Small intestine (tissue), 7 donors: Measurements from ENCODE around the gene C1orf50. TPM values are rescaled to one million over a fixed set of nuclear protein-coding genes. Genes with fewer than 3 reads are reported as not detected.

Experiments used
- DNase-seq, 2 donors: peaks; one replicate each; pipeline versions ENCODE4 v3.0.0 to v3.0.0-alpha.2; 2013
- FAIRE-seq: peaks from 2 replicates; lab custom pipeline; 2012; peaks lifted over from hg19 to GRCh38; lab: Jason Lieb, UNC
- H3K27ac ChIP-seq, 3 donors: one replicate each; pipeline ENCODE4 v1.5.1; 2013; ENCODE audit warnings: low read length in 2 of 3, mild to moderate bottlenecking in 2 of 3, control low read depth in 1 of 3, inconsistent platforms in 1 of 3, low read depth in 1 of 3, moderate library complexity in 1 of 3
- H3K27me3 ChIP-seq, 3 donors: one replicate each; pipeline ENCODE4 v1.6.1; 2013; ENCODE audit warnings: low read length in 3 of 3, inconsistent platforms in 1 of 3; ENCODE audit not compliant: control insufficient read depth in 3 of 3, insufficient read depth in 3 of 3
- H3K36me3 ChIP-seq, 3 donors: one replicate each; pipeline ENCODE4 v1.6.1; 2013; ENCODE audit warnings: low read length in 3 of 3, inconsistent platforms in 1 of 3, low read depth in 1 of 3, mild to moderate bottlenecking in 1 of 3, moderate library complexity in 1 of 3; ENCODE audit not compliant: control insufficient read depth in 3 of 3, insufficient read depth in 2 of 3
- H3K4me1 ChIP-seq, 3 donors: one replicate each; pipeline ENCODE4 v1.6.1; 2013; ENCODE audit warnings: low read length in 2 of 3, inconsistent platforms in 1 of 3, low read depth in 1 of 3, mild to moderate bottlenecking in 1 of 3, moderate library complexity in 1 of 3; ENCODE audit not compliant: control insufficient read depth in 3 of 3, insufficient read depth in 2 of 3
- H3K4me3 ChIP-seq, 3 donors: one replicate each; pipeline ENCODE4 v1.5.1; 2013; ENCODE audit warnings: low read length in 3 of 3, control low read depth in 1 of 3, inconsistent platforms in 1 of 3, low read depth in 1 of 3, mild to moderate bottlenecking in 1 of 3, moderate library complexity in 1 of 3
- H3K9me3 ChIP-seq, 2 donors: one replicate each; pipeline ENCODE4 v1.6.1; 2013; ENCODE audit warnings: low read depth in 1 of 2, low read length in 1 of 2; ENCODE audit not compliant: control insufficient read depth in 2 of 2, insufficient read depth in 1 of 2
- WGBS, 3 donors: extraction: QIAGEN DNeasy Blood & Tissue Kit; methylation state at CpG; one replicate each; pipeline ENCODE4 v1.1.7; 2013; 5-methylcytosine and 5-hydroxymethylcytosine counted together
- polyA plus RNA-seq, 4 donors: library from polyadenylated mRNA; stranded (reverse) in 3 of 4; unstranded in 1 of 4; fragments of 200-250 nt in 3 of 4; fragments of 120-200 nt in 1 of 4; gene quantifications; one replicate each; pipeline versions ENCODE4 v1.2.1 to v1.2.3, GENCODE V29; 2013
- donor health status: healthy with polysubstance abuse.
- donor health status: control.
- donor health status: control.
- donor health status: Bipolar disorder and iron deficiency.
- donor health status: healthy.

C1orf50 gene
- polyA plus RNA-seq, 4 donors: 3.9 to 9.1 (median 5.0) TPM

DNA sequence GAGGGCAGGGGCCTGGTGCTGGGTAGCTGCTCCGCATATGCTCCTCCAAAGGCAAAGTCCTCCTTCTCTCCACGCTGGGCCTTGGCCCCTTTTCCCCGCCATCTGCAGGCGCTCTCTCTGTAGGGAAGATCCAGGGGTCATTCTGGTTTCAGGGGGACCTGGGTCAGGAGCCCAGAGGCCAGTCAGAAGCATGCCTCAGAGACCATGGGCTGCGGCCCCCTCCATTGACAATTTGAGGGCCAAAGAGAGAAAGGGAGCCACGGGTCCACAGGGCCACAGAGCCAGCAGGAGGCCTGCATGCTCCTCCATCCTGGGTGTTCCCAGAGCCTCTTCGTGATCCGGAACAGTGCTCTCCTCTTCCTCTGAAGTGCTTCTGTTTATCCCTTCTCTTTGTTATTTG is 24.9 kb upstream of the C1orf50 start:
- WGBS, 3 donors: 87 to 89% (median 87%) methylated on average over 8 of the region's 8 CpGs

DNA sequence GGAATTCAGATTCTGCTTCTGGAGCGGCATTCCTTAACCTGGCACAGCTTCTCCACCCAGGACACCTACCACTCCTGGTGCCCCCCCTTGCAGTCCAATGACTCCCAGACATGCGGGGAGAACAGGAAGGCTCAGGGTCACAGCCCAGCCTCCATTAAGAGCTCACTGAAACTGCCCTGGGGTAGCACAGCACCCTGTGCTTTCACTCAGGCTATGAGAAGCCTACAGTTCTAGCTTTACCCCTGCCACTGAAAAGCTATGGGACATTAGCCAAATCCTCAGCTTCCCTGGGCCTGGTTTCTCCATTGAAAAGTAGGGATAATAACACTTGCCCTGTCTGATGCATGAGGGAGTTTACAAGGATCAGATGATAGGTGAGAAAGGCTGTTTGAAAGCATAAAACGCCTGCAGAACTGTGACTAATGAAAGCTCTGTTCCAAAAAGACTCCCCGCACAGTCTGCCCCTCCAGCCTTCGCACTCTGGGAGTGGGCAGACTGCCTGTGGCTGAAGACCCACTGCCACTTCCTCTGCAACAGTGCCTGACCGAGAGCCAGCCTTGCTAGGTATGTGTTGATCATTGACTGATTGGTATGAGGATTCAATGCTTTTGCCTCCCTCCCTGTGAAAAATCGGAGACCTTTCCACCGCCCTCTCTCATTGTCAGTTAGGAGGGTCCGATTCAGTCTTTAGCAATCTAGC is 24.3 kb upstream of the C1orf50 start:
- Histone ChIP-seq H3K27ac (no peak overlapping the region), H3K4me1 (peaks cover 0 to 13% (median 0%) of the 10 kb centered on the region in 3 donors), H3K9me3 (no peaks in the 10 kb centered on the region), H3K4me3 (no peak overlapping the region), H3K27me3 (no peaks in the 10 kb centered on the region), H3K36me3 (peaks cover 0 to 25% (median 0%) of the 10 kb centered on the region in 3 donors)
- FAIRE-seq: no peak
- DNase-seq: no peak
- WGBS, 3 donors: 90 to 92% (median 90%) methylated on average over 9 of the region's 9 CpGs

More for the DNA sequence above, 24.9 kb upstream of the C1orf50 start:
- no peaks in the 10 kb centered on the region for H3K27me3 ChIP-seq
- H3K27ac ChIP-seq: no peak overlapping the region
- no peak for DNase-seq
- no peaks in the 10 kb centered on the region for H3K9me3 ChIP-seq
- peaks cover 0 to 13% (median 0%) of the 10 kb centered on the region in 3 donors for H3K4me1 ChIP-seq
- peaks cover 0 to 19% (median 0%) of the 10 kb centered on the region in 3 donors for H3K36me3 ChIP-seq
- H3K4me3 ChIP-seq: no peak overlapping the region
- FAIRE-seq: no peak

DNA sequence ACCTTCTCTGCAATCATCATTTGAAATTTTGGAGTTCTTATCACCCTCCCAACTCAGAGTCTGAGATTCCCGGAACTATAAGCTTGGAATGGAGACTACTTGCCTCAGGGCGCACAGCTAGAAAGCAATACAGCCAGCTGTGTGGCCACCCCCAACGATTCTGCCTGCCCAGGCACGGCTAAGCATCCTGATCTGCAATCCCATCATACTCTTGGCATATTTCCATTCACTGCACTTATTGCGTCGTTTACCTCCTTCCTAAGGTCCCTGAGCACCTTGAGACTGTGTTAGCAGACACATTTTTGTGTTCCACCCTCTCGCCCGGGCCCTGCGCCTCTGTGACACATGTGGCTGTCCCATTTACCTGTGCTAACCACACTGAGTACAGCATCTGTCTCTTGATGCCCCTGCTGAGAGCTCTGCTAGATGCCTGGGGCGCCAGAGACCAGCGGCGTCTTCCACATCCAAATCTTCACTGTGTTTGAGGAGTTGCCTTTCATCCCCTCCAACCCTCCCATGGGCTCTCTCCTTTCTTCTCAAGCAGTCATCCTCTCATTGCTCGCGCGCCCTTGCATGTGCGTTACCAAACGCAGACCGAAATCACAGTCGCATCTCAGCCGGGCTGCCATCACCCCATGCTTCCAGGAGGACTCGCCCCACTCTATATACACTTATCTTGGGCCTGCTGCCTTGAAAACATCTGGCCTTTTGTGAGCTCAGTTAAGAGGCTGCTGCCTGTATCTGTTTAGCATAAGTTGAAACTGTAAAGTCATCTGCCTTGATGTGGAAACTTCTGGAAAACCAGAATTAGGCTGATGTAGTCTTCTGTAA is 23.5 kb upstream of the C1orf50 start:
- no peaks in the 10 kb centered on the region for H3K9me3 ChIP-seq
- H3K27me3 ChIP-seq: no peaks in the 10 kb centered on the region
- FAIRE-seq (no peak), DNase-seq (no peak)
- H3K4me1 ChIP-seq: peaks cover 0 to 13% (median 0%) of the 10 kb centered on the region in 3 donors
- 78 to 82% (median 78%) methylated on average over 21 of the region's 21 CpGs for WGBS, 3 donors
- H3K27ac ChIP-seq: no peak overlapping the region
- H3K36me3 ChIP-seq: peaks cover 0 to 32% (median 0%) of the 10 kb centered on the region in 3 donors
- H3K4me3 ChIP-seq: no peak overlapping the region

DNA sequence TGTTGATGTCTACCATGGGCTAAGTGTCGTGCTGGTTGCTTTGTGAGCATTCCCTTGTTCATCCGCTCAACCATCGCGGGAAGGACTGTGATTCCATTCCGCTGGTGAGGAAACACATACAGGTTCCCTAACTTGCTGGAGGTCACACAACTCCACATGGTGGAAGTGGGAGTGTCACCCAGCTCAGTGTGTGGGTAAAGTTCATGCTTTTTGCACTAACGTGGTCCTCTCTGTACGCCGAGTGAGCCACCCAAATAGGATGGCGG is 23.0 kb upstream of the C1orf50 start:
- no peaks in the 10 kb centered on the region for H3K9me3 ChIP-seq
- no peaks in the 10 kb centered on the region for H3K27me3 ChIP-seq
- H3K27ac ChIP-seq: no peak overlapping the region
- WGBS, 3 donors: 81 to 91% (median 87%) methylated on average over 9 of the region's 9 CpGs
- peaks cover 0 to 38% (median 0%) of the 10 kb centered on the region in 3 donors for H3K36me3 ChIP-seq
- no peak overlapping the region for H3K4me3 ChIP-seq
- FAIRE-seq (no peak), DNase-seq (no peak)
- H3K4me1 ChIP-seq: peaks cover 0 to 13% (median 0%) of the 10 kb centered on the region in 3 donors

DNA sequence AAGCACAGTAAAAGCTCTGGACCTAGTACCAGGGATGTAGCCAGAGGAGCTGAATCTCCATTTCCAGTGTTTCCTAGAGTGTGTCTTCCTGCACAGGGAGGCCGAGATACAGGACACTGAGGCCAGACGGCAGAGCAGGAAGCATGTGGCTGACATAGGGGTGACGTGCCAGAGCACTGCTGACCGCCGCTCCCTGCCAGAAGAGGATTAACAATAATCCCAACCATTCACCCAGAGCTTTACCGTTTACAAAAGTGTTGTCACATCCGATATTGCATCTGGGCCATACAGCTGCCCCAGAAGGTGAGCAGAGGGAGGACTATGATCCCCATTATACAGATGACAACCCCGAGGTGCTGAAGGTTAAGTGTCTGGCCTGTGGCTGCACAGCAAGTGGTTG is 21.2 kb upstream of the C1orf50 start:
- no peak for FAIRE-seq

DNA sequence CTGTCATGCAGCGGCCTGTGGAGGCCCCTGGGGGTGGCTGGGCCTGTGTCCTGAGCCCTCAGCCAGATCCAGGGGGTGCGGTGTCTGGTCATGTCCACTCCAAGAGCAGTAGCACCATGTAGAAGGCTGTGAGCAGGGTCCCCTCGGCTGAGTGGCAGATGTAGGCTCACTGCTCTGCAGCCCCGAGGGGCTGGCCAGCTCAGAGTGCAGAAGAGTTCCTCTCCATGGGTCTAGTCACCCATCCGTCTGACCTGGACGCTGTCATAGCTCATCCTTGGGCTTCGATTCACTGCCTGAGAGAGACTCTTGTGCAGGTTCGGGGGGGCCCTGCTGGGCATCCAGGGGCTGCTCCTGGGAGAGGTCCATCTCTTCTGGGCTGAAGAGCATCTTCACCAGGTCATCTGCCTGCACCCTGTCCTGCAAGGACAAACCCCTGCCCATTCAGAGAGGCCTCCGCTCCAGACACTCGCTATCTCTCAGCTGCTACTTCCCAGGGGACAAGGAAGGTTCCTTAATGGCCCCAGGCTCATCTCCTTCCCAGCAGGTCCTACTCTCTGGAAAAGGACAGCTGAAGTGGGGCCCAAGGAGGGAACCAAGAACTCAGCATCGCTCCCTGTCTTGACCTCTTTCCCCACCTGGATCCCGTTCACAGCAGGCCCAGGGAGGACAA is 20.5 kb upstream of the C1orf50 start:
- peaks cover 0 to 49% (median 0%) of the 10 kb centered on the region in 3 donors for H3K36me3 ChIP-seq
- 89 to 93% (median 90%) methylated on average over 12 of the region's 12 CpGs for WGBS, 3 donors
- H3K9me3 ChIP-seq: peaks cover 0 to under 1% of the 10 kb centered on the region in 2 donors
- FAIRE-seq (no peak), DNase-seq (no peak)
- H3K27me3 ChIP-seq: no peaks in the 10 kb centered on the region
- H3K4me1 ChIP-seq: no peaks in the 10 kb centered on the region
- no peak overlapping the region for H3K4me3 ChIP-seq
- no peak overlapping the region for H3K27ac ChIP-seq

More for the DNA sequence above, 21.2 kb upstream of the C1orf50 start:
- Histone ChIP-seq H3K27ac (no peak overlapping the region), H3K9me3 (no peaks in the 10 kb centered on the region), H3K36me3 (peaks cover 0 to 49% (median 0%) of the 10 kb centered on the region in 3 donors), H3K4me1 (peaks cover 0 to under 1% (median 0%) of the 10 kb centered on the region in 3 donors), H3K4me3 (no peak overlapping the region), H3K27me3 (no peaks in the 10 kb centered on the region)
- no peak for DNase-seq
- 79 to 86% (median 79%) methylated on average over 8 of the region's 8 CpGs for WGBS, 3 donors

DNA sequence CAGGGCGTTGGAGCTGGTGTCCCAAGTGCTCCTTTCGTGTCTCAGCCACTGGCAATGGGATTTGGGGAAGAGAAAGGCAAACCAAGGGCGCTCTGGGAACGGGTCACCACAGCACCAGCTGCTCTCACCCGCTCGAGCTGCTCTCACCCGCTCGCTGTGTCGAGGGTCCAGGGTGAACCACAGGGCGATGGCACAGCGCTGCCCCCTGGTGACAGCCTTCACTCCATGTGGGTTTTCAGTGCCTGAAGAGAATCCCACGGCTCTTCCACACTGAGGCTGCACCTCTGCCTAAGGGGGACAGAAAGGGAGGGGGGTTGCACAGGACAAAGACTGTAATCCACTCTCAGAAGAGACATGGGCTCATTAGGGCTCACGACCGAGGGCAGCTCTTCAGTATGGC is 19.9 kb upstream of the C1orf50 start:
- Histone ChIP-seq H3K27me3 (no peaks in the 10 kb centered on the region), H3K36me3 (peaks cover 0 to 55% (median 0%) of the 10 kb centered on the region in 3 donors), H3K4me1 (no peaks in the 10 kb centered on the region), H3K4me3 (no peak overlapping the region), H3K27ac (no peak overlapping the region), H3K9me3 (peaks cover 0 to 4% of the 10 kb centered on the region in 2 donors)
- peak; percentile 40 to 72 for DNase-seq
- 17 to 42% (median 39%) methylated on average over 14 of the region's 14 CpGs for WGBS, 3 donors
- FAIRE-seq: no peak

DNA sequence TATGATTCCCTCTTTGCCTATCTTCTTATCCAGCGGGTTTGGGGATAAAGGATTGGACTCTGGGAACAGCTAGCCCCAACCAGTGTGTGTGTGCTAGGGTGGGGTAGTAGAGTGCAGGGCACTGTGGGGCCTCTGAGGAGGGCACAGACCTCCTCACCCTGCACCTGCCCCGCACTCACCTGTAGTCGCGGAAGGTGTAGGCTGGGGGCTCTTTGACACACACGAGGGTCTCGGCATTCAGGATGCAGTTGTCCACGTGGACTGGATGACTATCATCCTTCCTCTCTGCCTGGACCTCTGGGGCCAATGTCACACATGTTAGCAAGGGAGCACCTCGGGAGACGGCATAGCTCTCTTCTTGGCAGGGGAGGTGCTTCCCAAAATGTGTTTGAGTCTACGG is 19.0 kb upstream of the C1orf50 start:
- no peak for FAIRE-seq
- WGBS, 3 donors: 85 to 90% (median 89%) methylated on average over 10 of the region's 10 CpGs
- no peak for DNase-seq
- H3K36me3 ChIP-seq: peaks cover 0 to 59% (median 0%) of the 10 kb centered on the region in 3 donors
- no peak overlapping the region for H3K4me3 ChIP-seq
- no peak overlapping the region for H3K27ac ChIP-seq
- no peaks in the 10 kb centered on the region for H3K4me1 ChIP-seq
- H3K9me3 ChIP-seq: peaks cover 0 to 4% of the 10 kb centered on the region in 2 donors
- no peaks in the 10 kb centered on the region for H3K27me3 ChIP-seq
